ENCODE data around the gene PDLIM7. TPM values are rescaled to one million over a fixed set of nuclear protein-coding genes. Genes with fewer than 3 reads are reported as not detected.

Gene PDLIM7
- total and polyA plus RNA-seq, 2 experiments from 2014 or later = 94.7 to 128 TPM

- H3K27me3 Mint-ChIP-seq (ENCODE audit: insufficient read depth, low read depth, poor library complexity) = peaks cover 18% of the 10 kb centered on the region
- H3K27ac Mint-ChIP-seq = peak within 1 kb of the TSS; percentile 91
- Histone ChIP-seq H3F3A (replicated peaks; ENCODE audit: low read depth) (peaks cover 13% of the 10 kb centered on the region), H3K9me2 (ENCODE audit: insufficient read depth) (no peaks in the 10 kb centered on the region), H3K4me1 (ENCODE audit: insufficient read depth) (no peaks in the 10 kb centered on the region; the same call in 1 of the 2 replicates), H3K36me3 (ENCODE audit: insufficient read depth) (peaks cover 18% of the 10 kb centered on the region), H3K4me2 (peak within 1 kb of the TSS; percentile 98), H3K4me3 (peak within 1 kb of the TSS; percentile 89), H2AFZ (0 out of 2 replicates have a peak within 1 kb of the TSS, but pooled peaks have one; percentile 39), H3K27me3 (ENCODE audit: insufficient read depth) (no peaks in the 10 kb centered on the region), H3K27ac (ENCODE audit: low read depth) (no peak within 1 kb of the TSS), H3K79me2 (replicated peaks; ENCODE audit: insufficient read depth) (peaks cover 16% of the 10 kb centered on the region), H4K20me1 (replicated peaks; ENCODE audit: insufficient read depth) (0 out of 2 replicates have a peak, but pooled peaks cover under 1% of the 10 kb centered on the region)
- H3K36me3 Mint-ChIP-seq (ENCODE audit: low read depth) = peaks cover 76% of the 10 kb centered on the region
- no peaks in the 10 kb centered on the region; the same call in 2 of the 3 replicates for H3K9me3 Mint-ChIP-seq
- peaks cover 9% of the 10 kb centered on the region for H3K4me1 Mint-ChIP-seq
- H3K4me3 Mint-ChIP-seq = peak within 1 kb of the TSS; percentile 91
- peak; percentile 91 for ATAC-seq
- TF ChIP-seq ETS1 (IDR thresholded peaks at IDR 0.05) (no peak; the same call in none of the 2 replicates), ZNF114 (CRISPR knock-in tag; IDR thresholded peaks at IDR 0.05) (no peak), EZH2phosphoT487 (IDR thresholded peaks at IDR 0.05; ENCODE audit: unreplicated experiment) (no peak), POLR2AphosphoS5 (IDR thresholded peaks at IDR 0.05; ENCODE audit: low read depth) (peak; percentile 92), JUNB (IDR thresholded peaks at IDR 0.05; ENCODE audit: unreplicated experiment) (no peak), ZNF462 (CRISPR knock-in tag; IDR thresholded peaks at IDR 0.05) (no peak), CREB1 (CRISPR knock-in tag; IDR thresholded peaks at IDR 0.05; ENCODE audit: low read depth) (peak; percentile 82)
- DNase-seq (ENCODE audit: low spot score) = peak; percentile 98
Measured at GRCh38 chr5:177516601-177517568, 19.5 kb upstream of the PDLIM7 start, which contains the start of gene DDX41. TSS of gene DDX41 (minus strand) at chr5:177516961. CDS start at chr5:177516945, 16 bp downstream.
